Naive B cell (primary cell): ENCODE results near the gene GCN1. TPM values are rescaled to one million over a fixed set of nuclear protein-coding genes. Genes with fewer than 3 reads are reported as not detected.

Experiments
- ATAC-seq, 2 donors: fragments of 150-1000 bp; cut with Tn5 transposase; 2 replicates each; pipeline ENCODE4 v1.10.0; 2021; ENCODE audit warnings: low read depth in 2 of 2, mild to moderate bottlenecking in 2 of 2, moderate library complexity in 2 of 2
- DNase-seq: peaks from one replicate; pipeline ENCODE4 v3.0.0; 2022
- H3K27ac Mint-ChIP-seq, 6 donors: one replicate each; pipeline ENCODE4 v1.8.0; 2020 to 2022; ENCODE audit warnings: mild to moderate bottlenecking in 6 of 6, mixed read lengths in 6 of 6, moderate library complexity in 5 of 6, inconsistent platforms in 2 of 6
- H3K27me3 Mint-ChIP-seq, 3 donors: one replicate each; pipeline ENCODE4 v1.8.0; 2021 to 2022; ENCODE audit warnings: mixed read lengths in 3 of 3, mild to moderate bottlenecking in 1 of 3
- H3K36me3 Mint-ChIP-seq, 2 donors: one replicate each; pipeline ENCODE4 v1.8.0; 2020 to 2022; ENCODE audit warnings: mixed read lengths in 2 of 2, inconsistent platforms in 1 of 2, mild to moderate bottlenecking in 1 of 2
- H3K4me1 Mint-ChIP-seq, 3 donors: one replicate each; pipeline ENCODE4 v1.8.0; 2020 to 2022; ENCODE audit warnings: mixed read lengths in 3 of 3, inconsistent platforms in 1 of 3, mild to moderate bottlenecking in 1 of 3, moderate library complexity in 1 of 3
- H3K4me3 Mint-ChIP-seq, 8 donors: one replicate each; pipeline ENCODE4 v1.8.0; 2020 to 2022; ENCODE audit warnings: mild to moderate bottlenecking in 8 of 8, mixed read lengths in 8 of 8, moderate library complexity in 8 of 8, inconsistent platforms in 2 of 8
- H3K9me3 Mint-ChIP-seq, 7 donors: one replicate each; pipeline ENCODE4 v1.8.0; 2020 to 2022; ENCODE audit warnings: mixed read lengths in 7 of 7, mild to moderate bottlenecking in 5 of 7, inconsistent platforms in 2 of 7, moderate library complexity in 1 of 7
- polyA plus RNA-seq, 6 donors: library from polyadenylated mRNA; unstranded; fragments of 300-500 nt; fragmentation: Illumina TruSeq; gene quantifications; one replicate each; pipeline ENCODE4 v1.2.3, GENCODE V29; 2021; ENCODE audit warnings: low read depth in 6 of 6

Gene GCN1
- polyA plus RNA-seq, 6 donors from 2014 or later, result 11.1 to 23.9 (median 18.7) TPM

GRCh38 chr12:120102189-120103043, 92.1 kb downstream of the GCN1 start:
- peak overlapping the region in 2 of 6 donors; percentile 32 to 47 for H3K27ac Mint-ChIP-seq
- DNase-seq (no peak), ATAC-seq (no peak)
- H3K27me3 Mint-ChIP-seq, result no peaks in the 10 kb centered on the region
- H3K36me3 Mint-ChIP-seq, result peaks cover 0 to 7% of the 10 kb centered on the region in 2 donors
- H3K4me3 Mint-ChIP-seq, result no peak overlapping the region
- H3K9me3 Mint-ChIP-seq, result no peaks in the 10 kb centered on the region
- peaks cover 16 to 31% (median 18%) of the 10 kb centered on the region in 3 donors for H3K4me1 Mint-ChIP-seq

DNA sequence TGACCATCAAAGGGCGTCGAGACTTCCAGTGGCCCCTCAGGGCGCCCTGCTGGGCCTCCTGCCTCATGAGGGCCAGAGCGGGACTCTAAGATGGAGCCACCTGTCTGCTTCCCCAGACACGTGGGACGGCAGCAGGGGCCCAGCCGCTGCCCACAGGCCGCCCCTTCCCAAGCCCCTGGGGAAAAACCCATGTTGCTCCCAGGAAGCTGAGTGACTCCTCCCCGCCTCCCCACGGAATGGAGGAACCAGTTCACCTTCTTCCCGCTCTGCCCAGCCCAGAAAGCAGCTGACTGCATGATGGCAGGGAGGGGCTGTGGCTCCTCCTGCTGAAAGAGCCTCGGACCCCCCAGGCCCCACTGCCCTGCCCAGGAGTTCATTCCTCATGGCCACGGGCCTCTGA, 92.9 kb downstream of the GCN1 start:
- H3K36me3 Mint-ChIP-seq, result peaks cover 0 to 7% of the 10 kb centered on the region in 2 donors
- no peaks in the 10 kb centered on the region for H3K27me3 Mint-ChIP-seq
- ATAC-seq (no peak), DNase-seq (no peak)
- peaks cover 16 to 31% (median 18%) of the 10 kb centered on the region in 3 donors for H3K4me1 Mint-ChIP-seq
- peak overlapping the region in 3 of 6 donors; percentile 32 to 82 (median 63) for H3K27ac Mint-ChIP-seq
- H3K9me3 Mint-ChIP-seq, result no peaks in the 10 kb centered on the region
- peak overlapping the region in 1 of 8 donors; percentile 3 for H3K4me3 Mint-ChIP-seq

GRCh38 chr12:120101182-120101581, 93.3 kb downstream of the GCN1 start:
- DNase-seq (no peak), ATAC-seq (no peak)
- Mint-ChIP-seq H3K4me1 (peaks cover 15 to 29% (median 18%) of the 10 kb centered on the region in 3 donors), H3K27me3 (no peaks in the 10 kb centered on the region), H3K27ac (peak overlapping the region in 2 of 6 donors; percentile 63 to 82), H3K9me3 (no peaks in the 10 kb centered on the region), H3K36me3 (peaks cover 0 to 7% of the 10 kb centered on the region in 2 donors), H3K4me3 (peak overlapping the region in 1 of 8 donors; percentile 44)

GRCh38 chr12:120100630-120101029, 93.9 kb downstream of the GCN1 start:
- H3K27ac Mint-ChIP-seq, result peak overlapping the region in 1 of 6 donors; percentile 24
- ATAC-seq (no peak), DNase-seq (no peak)
- peaks cover 10 to 26% (median 18%) of the 10 kb centered on the region in 3 donors for H3K4me1 Mint-ChIP-seq
- H3K36me3 Mint-ChIP-seq, result peaks cover 0 to 7% of the 10 kb centered on the region in 2 donors
- no peaks in the 10 kb centered on the region for H3K27me3 Mint-ChIP-seq
- H3K9me3 Mint-ChIP-seq, result no peaks in the 10 kb centered on the region
- no peak overlapping the region for H3K4me3 Mint-ChIP-seq

GRCh38 chr12:120099738-120100137, 94.8 kb downstream of the GCN1 start:
- no peak for DNase-seq
- ATAC-seq, result no peak
- no peaks in the 10 kb centered on the region for H3K27me3 Mint-ChIP-seq
- peaks cover 4 to 19% (median 11%) of the 10 kb centered on the region in 3 donors for H3K4me1 Mint-ChIP-seq
- peaks cover 0 to 2% of the 10 kb centered on the region in 2 donors for H3K36me3 Mint-ChIP-seq
- H3K27ac Mint-ChIP-seq, result peak overlapping the region in 2 of 6 donors; percentile 54 to 83
- H3K4me3 Mint-ChIP-seq, result no peak overlapping the region
- no peaks in the 10 kb centered on the region for H3K9me3 Mint-ChIP-seq

- Mint-ChIP-seq H3K4me3 (no peak overlapping the region), H3K27ac (peak overlapping the region in 1 of 6 donors; percentile 30)
These were observed 95.6 kb downstream of the GCN1 start for GRCh38 chr12:120098756-120099470.

DNA sequence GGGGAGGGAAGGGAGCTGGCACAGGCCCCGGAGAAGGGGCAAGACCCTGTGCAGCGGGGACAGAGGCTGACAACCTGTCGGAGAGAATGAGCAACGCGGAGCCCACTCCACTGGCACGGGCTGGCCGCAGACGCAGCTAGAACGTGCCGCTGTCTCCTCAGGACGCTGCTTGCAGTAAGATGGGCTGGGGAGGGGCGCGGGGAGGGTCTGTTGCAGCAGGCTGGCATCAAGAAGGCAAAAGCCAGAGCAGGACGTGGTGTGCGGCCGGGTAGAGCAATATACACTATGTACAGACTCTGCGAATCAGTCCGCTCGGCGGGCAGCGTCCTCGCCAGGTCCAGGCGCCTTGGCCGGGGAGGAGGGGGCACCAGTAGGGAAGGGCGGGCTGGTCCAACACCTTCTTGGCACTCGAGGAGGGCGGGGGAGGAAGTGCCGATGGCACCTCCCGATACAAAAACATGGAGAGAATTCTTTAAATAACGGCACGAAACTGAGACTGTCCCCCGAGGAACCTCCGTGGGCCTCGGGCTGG, 97.8 kb downstream of the GCN1 start:
- no peaks in the 10 kb centered on the region for H3K36me3 Mint-ChIP-seq
- H3K4me3 Mint-ChIP-seq, result no peak overlapping the region
- H3K4me1 Mint-ChIP-seq, result peaks cover 0 to 11% (median 9%) of the 10 kb centered on the region in 3 donors
- peak overlapping the region in 2 of 6 donors; percentile 56 to 78 for H3K27ac Mint-ChIP-seq
- DNase-seq (no peak), ATAC-seq (no peak)
- H3K27me3 Mint-ChIP-seq, result no peaks in the 10 kb centered on the region
- H3K9me3 Mint-ChIP-seq, result no peaks in the 10 kb centered on the region

More at GRCh38 chr12:120098756-120099470, 95.6 kb downstream of the GCN1 start:
- no peak for DNase-seq
- no peak for ATAC-seq
- Mint-ChIP-seq H3K9me3 (no peaks in the 10 kb centered on the region), H3K36me3 (no peaks in the 10 kb centered on the region), H3K4me1 (peaks cover 3 to 14% (median 11%) of the 10 kb centered on the region in 3 donors), H3K27me3 (no peaks in the 10 kb centered on the region)

GRCh38 chr12:120095736-120096135, 98.8 kb downstream of the GCN1 start:
- ATAC-seq (no peak), DNase-seq (no peak)
- H3K36me3 Mint-ChIP-seq, result peaks cover 0 to 6% of the 10 kb centered on the region in 2 donors
- no peaks in the 10 kb centered on the region for H3K9me3 Mint-ChIP-seq
- peaks cover 0 to 5% (median 5%) of the 10 kb centered on the region in 3 donors for H3K4me1 Mint-ChIP-seq
- H3K4me3 Mint-ChIP-seq, result no peak overlapping the region
- H3K27me3 Mint-ChIP-seq, result no peaks in the 10 kb centered on the region
- H3K27ac Mint-ChIP-seq, result no peak overlapping the region

DNA sequence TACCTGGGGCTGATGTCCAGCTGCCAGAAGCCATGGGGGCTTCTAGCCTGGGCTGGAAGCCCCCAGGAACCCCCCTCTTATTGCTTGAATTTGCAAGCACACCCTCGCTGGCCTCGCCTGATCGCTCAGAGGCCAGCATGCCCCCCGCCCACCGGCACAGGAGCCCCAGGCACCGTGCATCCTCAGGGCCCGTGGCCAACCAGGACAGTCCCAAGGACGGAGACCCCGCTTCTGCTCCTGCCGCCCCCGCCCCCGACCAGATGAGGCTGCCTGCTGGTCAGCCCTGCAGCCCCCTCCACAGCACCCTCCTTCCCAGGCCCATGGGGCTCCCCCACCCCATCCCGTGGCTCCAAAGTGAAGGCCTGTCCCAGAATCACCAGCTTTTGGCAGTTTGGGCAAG, 99.2 kb downstream of the GCN1 start:
- ATAC-seq, result no peak
- H3K9me3 Mint-ChIP-seq, result no peaks in the 10 kb centered on the region
- H3K36me3 Mint-ChIP-seq, result peaks cover 0 to 6% of the 10 kb centered on the region in 2 donors
- H3K4me3 Mint-ChIP-seq, result no peak overlapping the region
- H3K4me1 Mint-ChIP-seq, result peaks cover 0 to 5% (median 5%) of the 10 kb centered on the region in 3 donors
- H3K27me3 Mint-ChIP-seq, result no peaks in the 10 kb centered on the region
- DNase-seq, result no peak
- H3K27ac Mint-ChIP-seq, result no peak overlapping the region

DNA sequence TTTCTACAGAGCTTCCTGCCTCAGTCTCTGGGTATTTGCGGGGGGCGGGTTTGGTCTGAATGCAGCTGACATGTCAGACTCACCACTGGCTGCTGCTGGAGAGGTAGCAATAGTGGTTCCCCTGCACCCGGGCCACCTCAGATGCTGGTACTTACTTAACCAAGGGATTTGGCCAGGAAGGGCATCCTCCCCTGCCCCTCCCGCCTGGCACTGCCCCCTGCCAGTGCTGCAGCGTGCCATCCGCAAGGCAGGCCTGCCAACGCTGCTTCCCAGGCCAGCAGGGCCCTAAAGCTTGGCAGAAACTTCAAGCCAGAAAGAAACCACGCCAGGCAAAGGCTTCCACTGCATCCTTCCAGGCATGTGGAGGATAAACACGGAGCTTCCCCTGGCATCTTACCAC, 100.0 kb downstream of the GCN1 start:
- H3K36me3 Mint-ChIP-seq, result peaks cover 0 to 6% of the 10 kb centered on the region in 2 donors
- ATAC-seq (no peak), DNase-seq (no peak)
- no peak overlapping the region for H3K4me3 Mint-ChIP-seq
- no peaks in the 10 kb centered on the region for H3K27me3 Mint-ChIP-seq
- H3K27ac Mint-ChIP-seq, result no peak overlapping the region
- peaks cover 0 to 2% (median 0%) of the 10 kb centered on the region in 3 donors for H3K4me1 Mint-ChIP-seq
- H3K9me3 Mint-ChIP-seq, result no peaks in the 10 kb centered on the region

GRCh38 chr12:120093592-120094355, 100.7 kb downstream of the GCN1 start:
- Mint-ChIP-seq H3K36me3 (peaks cover 0 to 6% of the 10 kb centered on the region in 2 donors), H3K4me1 (peaks cover 0 to 2% (median 0%) of the 10 kb centered on the region in 3 donors), H3K27me3 (no peaks in the 10 kb centered on the region), H3K9me3 (no peaks in the 10 kb centered on the region), H3K4me3 (no peak overlapping the region), H3K27ac (no peak overlapping the region)
- no peak for DNase-seq
- ATAC-seq, result no peak

GRCh38 chr12:120093336-120093591, 101.3 kb downstream of the GCN1 start:
- no peak overlapping the region for H3K4me3 Mint-ChIP-seq
- no peaks in the 10 kb centered on the region for H3K27me3 Mint-ChIP-seq
- peak overlapping the region in 1 of 6 donors; percentile 84 for H3K27ac Mint-ChIP-seq
- H3K36me3 Mint-ChIP-seq, result peaks cover 0 to 6% of the 10 kb centered on the region in 2 donors
- H3K4me1 Mint-ChIP-seq, result peaks cover 0 to 2% (median 0%) of the 10 kb centered on the region in 3 donors
- DNase-seq, result no peak
- ATAC-seq, result no peak
- no peaks in the 10 kb centered on the region for H3K9me3 Mint-ChIP-seq
